WERI-Rb-1 (cell line): ENCODE data around the gene ABCA12.

ENCODE experiments used
- DNase-seq: peaks from one replicate; pipeline ENCODE4 v3.0.0-alpha.2; 2020
- H3K27ac ChIP-seq: fragments of 250-450 bp; sonication (Bioruptor Pico); 2 replicates; pipeline ENCODE4 v1.5.1; 2020; ENCODE audit warnings: mild to moderate bottlenecking, moderate library complexity
- H3K27me3 ChIP-seq: fragments of 250-450 bp; sonication (Bioruptor Pico); 2 replicates; pipeline ENCODE4 v1.5.1; 2021; ENCODE audit warnings: mild to moderate bottlenecking, low read depth, moderate library complexity; ENCODE audit not compliant: insufficient read depth, severe bottlenecking
- H3K36me3 ChIP-seq: fragments of 250-450 bp; sonication (Bioruptor Pico); 2 replicates; pipeline ENCODE4 v1.5.1; 2020; ENCODE audit warnings: mild to moderate bottlenecking, moderate library complexity
- H3K4me3 ChIP-seq: 2 replicates; pipeline ENCODE4 v1.5.1; 2011; ENCODE audit warnings: low read depth, mild to moderate bottlenecking, control low read depth, low read length
- H3K9me3 ChIP-seq: fragments of 250-450 bp; sonication (Bioruptor Pico); 2 replicates; pipeline ENCODE4 v1.5.1; 2021; ENCODE audit warnings: mild to moderate bottlenecking, moderate library complexity; ENCODE audit not compliant: severe bottlenecking
- TF ChIP-seq, protein P1 (sequence below): IDR thresholded peaks from 2 replicates; pipeline ENCODE4 v1.5.1; 2011; ENCODE audit warnings: low read depth, mild to moderate bottlenecking, control low read depth, inconsistent platforms, low read length

The ABCA12 gene

DNA sequence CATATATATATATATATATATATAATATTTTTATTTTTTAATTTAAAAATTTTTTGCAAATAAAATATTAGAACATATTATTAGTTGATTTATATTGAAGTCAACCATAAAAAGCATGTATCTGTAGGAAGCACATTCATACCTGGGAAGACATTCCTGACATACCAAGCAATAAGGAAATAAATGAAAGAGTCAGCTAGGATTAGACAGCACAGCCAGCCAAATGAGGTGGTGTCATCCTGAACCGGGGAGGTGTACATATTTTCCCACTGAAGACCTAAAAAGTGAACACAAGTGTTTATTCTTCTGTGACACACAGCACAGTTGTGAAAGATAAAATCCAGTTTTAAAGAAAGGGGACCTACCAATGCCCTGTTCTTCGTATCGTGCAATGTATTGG lies 149.2 kb downstream of the ABCA12 start:
- TF ChIP-seq, protein P1, sequence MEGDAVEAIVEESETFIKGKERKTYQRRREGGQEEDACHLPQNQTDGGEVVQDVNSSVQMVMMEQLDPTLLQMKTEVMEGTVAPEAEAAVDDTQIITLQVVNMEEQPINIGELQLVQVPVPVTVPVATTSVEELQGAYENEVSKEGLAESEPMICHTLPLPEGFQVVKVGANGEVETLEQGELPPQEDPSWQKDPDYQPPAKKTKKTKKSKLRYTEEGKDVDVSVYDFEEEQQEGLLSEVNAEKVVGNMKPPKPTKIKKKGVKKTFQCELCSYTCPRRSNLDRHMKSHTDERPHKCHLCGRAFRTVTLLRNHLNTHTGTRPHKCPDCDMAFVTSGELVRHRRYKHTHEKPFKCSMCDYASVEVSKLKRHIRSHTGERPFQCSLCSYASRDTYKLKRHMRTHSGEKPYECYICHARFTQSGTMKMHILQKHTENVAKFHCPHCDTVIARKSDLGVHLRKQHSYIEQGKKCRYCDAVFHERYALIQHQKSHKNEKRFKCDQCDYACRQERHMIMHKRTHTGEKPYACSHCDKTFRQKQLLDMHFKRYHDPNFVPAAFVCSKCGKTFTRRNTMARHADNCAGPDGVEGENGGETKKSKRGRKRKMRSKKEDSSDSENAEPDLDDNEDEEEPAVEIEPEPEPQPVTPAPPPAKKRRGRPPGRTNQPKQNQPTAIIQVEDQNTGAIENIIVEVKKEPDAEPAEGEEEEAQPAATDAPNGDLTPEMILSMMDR = no peak
- no peaks in the 10 kb centered on the region for H3K36me3 ChIP-seq
- H3K27me3 ChIP-seq = no peaks in the 10 kb centered on the region
- no peak for DNase-seq
- no peak overlapping the region for H3K27ac ChIP-seq
- H3K4me3 ChIP-seq = no peak overlapping the region
- no peaks in the 10 kb centered on the region for H3K9me3 ChIP-seq

GRCh38 chr2:214987261-214987660 lies 151.2 kb downstream of the ABCA12 start:
- TF ChIP-seq, protein P1 = no peak
- Histone ChIP-seq H3K9me3 (no peaks in the 10 kb centered on the region), H3K4me3 (no peak overlapping the region), H3K36me3 (no peaks in the 10 kb centered on the region), H3K27ac (no peak overlapping the region), H3K27me3 (no peaks in the 10 kb centered on the region)
- DNase-seq = no peak

- Histone ChIP-seq H3K4me3 (no peak overlapping the region), H3K27ac (no peak overlapping the region), H3K9me3 (no peaks in the 10 kb centered on the region), H3K27me3 (no peaks in the 10 kb centered on the region), H3K36me3 (no peaks in the 10 kb centered on the region)
- TF ChIP-seq, protein P1 = no peak
- DNase-seq = no peak
Observed at GRCh38 chr2:214985619-214986018, 152.8 kb downstream of the ABCA12 start.

DNA sequence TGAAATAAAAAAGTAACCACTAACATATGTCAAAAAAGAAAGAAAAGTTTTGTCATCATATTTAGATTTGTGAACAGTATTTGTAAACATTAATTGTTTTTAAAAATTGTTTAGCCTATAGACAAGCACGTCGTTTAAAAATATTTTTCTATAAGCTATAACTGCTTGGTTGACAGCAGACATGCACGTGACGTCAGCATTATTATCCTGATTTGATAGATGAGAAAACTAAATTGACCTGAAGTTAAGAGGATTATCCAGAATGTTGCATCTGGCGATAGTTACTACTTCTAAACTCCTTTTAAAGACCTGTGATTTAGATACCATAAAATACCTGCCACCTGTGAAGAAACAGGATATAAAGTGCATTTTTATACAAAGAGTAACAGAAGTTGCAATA lies 172.0 kb downstream of the ABCA12 start:
- no peak for DNase-seq
- Histone ChIP-seq H3K36me3 (no peaks in the 10 kb centered on the region), H3K4me3 (no peak overlapping the region), H3K27ac (no peak overlapping the region), H3K9me3 (peaks cover 3% of the 10 kb centered on the region), H3K27me3 (no peaks in the 10 kb centered on the region)
- TF ChIP-seq, protein P1 = no peak

DNA sequence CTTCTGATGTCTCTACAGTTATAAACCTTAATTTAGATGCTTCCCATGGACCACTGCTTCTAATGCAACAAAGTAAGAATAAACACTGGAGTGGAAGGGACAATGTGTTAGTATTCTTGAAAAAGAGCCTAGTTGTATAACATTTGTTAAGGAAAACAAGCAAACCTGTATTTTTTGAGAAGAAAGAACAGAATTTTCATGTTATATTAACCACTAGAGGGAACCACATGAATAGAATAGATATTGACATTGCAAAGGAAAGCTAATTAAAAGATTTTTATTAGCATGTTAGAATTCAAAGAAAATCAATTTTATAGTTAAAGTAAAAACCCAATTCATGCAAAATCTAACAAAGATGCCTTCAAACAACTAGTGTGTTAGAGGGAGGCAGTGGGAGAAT lies 177.7 kb downstream of the ABCA12 start:
- DNase-seq = no peak
- TF ChIP-seq, protein P1 = no peak
- H3K9me3 ChIP-seq = peaks cover 3% of the 10 kb centered on the region

DNA sequence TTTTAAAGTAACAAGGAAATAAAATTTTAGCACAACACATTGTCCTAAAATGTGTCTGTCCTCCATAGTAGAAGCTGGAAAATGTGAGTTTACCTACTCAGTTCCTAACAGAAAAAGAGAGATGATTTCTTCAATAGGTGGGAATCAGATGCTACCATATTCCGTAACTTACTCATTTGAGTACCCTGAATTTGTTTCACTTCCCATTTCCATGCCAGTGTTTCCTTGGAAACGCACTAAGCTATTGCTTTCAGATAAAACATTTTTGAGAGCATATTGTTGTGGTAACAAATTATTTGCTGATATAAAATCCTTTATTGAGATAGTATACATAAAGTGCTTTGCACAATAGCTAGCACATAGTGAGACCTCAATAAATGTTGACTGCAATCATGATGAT lies 191.5 kb downstream of the ABCA12 start:
- Histone ChIP-seq H3K36me3 (no peaks in the 10 kb centered on the region), H3K27ac (no peak overlapping the region), H3K27me3 (no peaks in the 10 kb centered on the region), H3K4me3 (no peak overlapping the region), H3K9me3 (no peaks in the 10 kb centered on the region)
- DNase-seq = no peak
- TF ChIP-seq, protein P1 = no peak

More for the DNA sequence above, 177.7 kb downstream of the ABCA12 start:
- Histone ChIP-seq H3K36me3 (no peaks in the 10 kb centered on the region), H3K27me3 (no peaks in the 10 kb centered on the region), H3K27ac (no peak overlapping the region), H3K4me3 (no peak overlapping the region)
